AG08395 (cell line): ENCODE data around the gene CTU2.

Experiments used
- DNase-seq: peaks from one replicate; pipeline ENCODE4 v3.0.0; 2012; ENCODE audit warnings: mixed read lengths, low spot score

Gene CTU2

DNA sequence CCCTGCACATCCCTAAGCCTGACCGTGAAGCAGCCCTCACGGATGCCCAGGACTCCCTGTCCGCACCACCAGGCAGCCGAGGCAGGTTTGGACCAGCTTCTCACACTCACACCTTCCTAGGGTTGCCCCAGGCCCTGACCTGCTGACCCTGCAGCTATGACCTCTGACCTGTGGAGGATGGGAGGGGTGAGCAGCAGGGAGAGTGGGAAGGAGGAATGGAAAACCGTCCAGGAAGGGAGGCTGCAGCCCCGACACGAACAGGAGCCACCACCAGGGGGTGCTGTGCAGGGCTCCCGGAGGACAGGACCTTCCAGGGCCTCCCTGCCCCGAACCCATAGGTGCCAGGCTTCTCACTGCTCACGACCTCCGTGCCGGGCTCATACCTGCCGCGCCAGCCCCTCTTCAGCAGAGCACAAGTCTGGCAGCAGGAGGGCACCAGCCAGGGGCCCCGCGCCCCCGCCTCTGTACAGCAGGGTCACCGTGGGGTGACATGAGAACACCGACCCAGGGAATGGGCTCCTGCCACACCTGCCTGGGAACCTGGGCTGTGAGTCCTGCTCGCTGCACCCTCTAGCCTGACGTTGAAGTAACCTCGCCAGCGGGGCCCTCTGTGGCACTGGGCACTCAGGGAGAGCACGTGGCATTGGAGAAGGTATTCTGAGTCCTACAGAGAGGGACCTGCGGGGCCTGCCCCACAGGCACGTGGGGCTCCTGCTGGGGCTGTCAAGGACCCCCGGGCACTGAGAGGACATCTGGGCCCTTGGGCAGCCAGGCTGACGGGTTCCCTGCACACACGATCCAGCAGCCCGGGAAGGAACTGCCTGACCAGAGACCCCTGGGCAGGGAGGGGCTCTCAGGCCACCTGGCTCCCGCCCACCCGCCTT lies 37.6 kb downstream of the CTU2 start:
- DNase-seq, result peak; percentile 90

DNA sequence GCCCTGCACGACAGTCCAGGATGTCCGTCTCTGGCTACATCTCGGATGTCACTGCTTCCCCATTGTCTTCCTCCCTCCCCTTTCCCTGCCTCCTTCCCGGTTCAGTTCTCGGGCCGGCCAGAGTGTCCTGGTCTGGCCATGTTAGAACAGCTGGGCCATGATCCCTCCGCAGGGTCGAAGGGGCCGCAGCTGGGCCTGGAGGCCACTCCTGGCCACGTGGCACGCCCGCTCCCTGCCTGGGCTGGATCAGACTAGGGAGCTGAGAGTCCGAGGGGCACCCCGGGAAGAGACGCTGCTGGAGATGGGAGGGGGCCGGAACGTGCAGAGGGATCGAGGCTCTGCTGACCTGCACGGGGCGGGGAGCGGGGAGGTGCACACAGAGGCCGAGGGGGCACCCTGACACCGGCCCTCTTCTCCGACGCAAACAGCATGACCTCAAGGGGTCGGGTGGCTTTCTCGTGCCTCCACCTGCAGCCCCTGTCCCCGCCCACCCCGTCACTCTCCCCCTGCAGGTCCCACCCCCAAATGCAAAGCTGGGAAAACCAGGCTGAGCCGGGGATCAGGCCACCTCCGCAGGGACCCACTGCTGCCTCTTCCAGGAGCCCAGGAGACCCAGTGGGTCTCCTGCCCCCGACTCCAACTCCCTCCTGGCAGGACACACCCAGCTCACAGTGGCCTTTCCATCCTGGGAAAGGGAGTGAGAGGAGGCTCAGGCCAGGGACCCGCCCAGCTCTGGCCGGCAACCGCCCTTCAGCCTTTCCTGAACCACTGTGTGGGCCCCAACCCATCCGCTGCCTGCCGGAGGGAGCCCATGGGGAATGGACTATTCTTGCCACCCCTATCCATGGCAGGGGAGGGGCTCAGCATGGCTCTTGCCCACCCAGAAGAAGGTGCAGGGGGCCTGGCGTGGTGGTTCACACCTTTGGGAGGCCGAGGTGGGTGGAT lies 38.5 kb downstream of the CTU2 start:
- no peak for DNase-seq

DNA sequence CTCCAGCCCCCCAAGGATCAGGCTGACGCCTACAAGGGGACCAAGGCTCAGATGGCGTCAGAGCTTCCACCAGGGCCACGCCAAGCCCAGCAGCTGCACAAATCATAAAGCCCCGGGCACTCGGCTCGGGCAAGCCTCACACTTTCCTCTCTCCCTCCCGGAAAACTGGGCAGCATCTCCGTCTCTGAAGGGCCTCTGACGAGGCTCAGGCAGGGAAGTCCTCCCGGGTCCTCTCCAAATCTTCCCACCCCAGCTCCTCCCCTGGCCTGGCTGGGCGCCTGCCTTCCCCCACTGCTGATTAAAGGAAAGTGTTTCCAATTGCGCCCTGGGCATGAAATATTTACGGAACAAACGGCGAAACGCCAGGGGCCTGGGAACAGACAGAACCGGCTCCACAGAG lies 40.2 kb downstream of the CTU2 start:
- DNase-seq, result no peak

DNA sequence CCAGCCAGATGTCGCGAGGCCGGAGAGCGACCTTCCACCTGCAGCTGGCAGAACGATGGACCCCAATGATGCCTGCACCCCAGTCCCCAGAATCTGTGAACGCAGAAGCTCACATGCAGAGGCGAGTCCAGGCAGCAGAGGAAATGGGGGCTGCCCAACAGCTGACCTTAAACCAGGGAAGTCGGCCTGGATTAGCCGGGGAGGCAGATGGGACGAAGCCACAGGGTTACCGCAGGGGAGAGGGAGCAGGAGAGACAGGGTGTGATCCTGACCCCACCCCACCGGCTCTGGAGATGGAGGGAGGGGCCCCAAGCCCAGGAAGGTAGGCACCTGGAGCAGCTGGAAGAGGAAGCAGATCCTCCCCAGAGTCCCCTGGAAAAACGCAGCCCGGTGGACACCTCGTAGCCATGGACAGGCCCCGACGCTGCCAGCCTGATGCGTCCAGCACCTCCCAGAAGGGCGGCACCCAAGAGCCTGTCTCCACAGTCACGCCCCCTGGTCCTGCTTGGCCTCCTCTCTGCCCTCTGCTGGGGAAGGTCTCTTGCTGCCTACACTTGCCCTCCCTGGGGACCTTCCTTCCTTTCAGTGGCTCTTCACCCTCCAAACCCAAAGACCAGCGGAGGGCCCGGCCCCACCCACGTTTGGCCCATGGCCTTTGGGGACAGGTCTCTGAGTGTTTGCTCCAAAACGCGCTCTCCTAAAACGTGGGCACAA lies 41.4 kb downstream of the CTU2 start:
- no peak for DNase-seq

DNA sequence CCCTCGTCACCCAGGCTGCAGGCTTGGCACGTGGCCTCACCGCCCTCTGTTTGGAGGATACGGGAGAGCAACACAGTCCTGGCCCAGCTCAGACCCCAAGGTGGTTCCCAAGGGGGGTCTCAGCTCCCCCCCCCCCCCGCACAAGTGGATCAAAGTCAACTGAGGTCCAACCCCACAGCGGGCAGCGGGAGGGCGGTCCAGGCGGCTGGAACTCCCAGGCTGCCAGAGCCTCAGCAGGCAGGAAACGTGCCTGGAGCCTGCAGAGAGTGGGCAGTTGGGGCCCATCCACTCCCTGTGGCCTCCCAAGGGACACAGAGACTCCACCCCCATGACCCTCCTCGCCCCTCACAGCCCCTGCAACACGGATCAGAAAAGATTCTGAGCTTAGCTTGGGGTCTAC lies 42.1 kb downstream of the CTU2 start:
- DNase-seq, result no peak

DNA sequence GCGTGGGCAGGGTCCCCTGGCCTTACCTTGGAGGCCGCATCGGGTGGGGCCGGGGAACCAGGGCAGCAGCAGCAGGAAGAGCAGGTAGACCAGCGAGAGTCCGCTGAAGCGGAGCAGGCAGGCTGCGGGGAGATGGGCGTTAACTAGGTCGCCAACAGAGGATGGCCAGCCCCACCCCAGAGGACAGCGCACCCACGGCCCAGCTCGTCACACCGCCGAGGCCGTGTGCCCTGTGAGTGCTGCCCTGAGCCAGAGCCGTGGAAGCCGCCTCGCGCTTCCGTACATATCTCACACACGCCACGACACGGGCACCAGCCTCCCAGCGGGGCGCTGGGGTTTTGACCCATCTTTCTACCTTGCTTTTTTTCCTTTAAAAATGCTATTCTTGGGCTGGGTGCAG lies 43.1 kb downstream of the CTU2 start:
- DNase-seq, result no peak

DNA sequence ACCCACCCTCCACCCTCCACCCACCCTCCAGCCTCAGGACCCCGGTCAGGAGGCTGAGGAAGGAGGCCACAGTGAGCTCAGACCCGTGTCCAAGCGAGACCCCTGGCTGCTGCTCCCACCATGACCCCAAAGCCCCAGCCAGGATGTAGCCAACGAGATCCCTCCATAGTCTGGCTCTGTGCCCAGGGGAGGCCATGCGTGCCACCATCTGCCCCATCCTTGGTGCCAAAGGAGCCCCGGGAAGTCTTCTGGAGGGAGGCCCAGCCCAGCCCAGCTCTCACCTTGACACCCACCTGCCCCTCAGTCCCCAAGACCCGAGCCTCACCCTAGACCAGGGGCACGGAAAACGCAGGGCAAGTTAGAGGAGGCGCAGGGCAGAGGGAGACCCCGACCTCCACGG lies 44.6 kb downstream of the CTU2 start:
- no peak for DNase-seq

DNA sequence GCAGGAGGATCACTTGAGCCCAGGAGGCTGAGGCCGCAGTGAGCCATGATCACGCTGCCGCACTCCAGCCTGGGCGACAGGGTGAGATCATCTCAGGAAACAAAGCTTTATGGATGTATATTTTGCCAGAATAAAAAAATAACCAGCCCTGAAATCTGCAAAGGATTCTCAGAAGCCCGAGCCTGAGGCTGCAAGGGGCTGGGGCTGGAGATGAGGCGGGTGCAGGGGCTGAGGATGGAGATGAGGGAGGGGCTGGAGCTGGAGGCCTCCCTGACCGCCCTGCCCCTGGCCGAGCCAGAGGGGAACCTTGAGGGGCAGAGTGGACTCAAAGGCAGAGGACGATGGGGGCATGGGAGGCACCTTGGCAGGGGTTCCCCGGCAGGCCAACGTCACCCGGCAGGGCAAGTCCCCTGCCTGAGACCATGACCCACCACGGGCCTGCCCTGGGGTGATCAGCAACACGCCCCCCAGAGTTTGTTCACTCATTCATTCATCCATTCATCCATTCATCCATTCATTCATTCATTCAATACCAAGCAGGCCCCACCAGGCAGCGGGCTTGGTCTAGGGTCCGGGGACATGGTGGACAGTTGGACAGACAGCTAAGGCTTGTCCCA lies 46.2 kb downstream of the CTU2 start:
- DNase-seq, result no peak

DNA sequence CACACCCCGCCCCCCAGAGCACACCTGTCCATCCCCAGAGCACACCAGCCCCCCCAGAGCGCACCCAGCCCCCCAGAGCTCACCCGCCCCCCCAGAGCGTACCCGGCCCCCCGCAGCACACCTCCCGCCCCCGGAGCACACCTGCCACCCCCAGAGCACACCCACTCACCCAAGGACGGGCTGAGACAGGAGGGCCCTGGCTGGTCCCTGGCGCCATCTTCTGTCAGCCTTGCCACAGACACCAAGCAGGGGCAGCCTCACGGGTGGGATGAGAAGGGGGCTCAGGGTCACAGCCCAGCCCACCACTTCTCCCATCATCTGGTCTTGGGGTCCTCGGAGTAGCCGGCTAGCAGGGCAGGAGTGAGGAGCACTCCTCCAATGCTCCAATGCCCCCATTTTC lies 46.9 kb downstream of the CTU2 start:
- DNase-seq, result no peak

DNA sequence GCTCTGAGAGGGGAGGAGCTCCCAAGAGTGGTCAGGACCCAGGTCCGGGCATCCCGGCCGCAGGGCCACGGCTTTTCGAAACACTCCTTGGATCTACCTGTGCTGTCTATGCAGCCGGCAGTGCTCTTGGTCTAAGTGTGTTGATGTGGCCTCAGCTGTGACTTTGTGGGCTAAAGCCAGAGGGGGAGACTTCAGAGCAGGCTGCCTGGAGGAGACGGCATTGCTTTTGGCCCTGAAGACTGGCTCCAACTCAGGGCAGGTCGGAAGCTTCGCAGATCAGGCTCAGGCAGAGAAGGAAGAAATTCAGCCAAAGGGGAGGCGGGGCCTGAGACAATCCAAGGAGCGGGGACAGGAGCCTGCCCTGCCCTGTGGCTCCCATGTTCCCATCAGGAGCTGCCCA lies 47.3 kb downstream of the CTU2 start:
- no peak for DNase-seq

DNA sequence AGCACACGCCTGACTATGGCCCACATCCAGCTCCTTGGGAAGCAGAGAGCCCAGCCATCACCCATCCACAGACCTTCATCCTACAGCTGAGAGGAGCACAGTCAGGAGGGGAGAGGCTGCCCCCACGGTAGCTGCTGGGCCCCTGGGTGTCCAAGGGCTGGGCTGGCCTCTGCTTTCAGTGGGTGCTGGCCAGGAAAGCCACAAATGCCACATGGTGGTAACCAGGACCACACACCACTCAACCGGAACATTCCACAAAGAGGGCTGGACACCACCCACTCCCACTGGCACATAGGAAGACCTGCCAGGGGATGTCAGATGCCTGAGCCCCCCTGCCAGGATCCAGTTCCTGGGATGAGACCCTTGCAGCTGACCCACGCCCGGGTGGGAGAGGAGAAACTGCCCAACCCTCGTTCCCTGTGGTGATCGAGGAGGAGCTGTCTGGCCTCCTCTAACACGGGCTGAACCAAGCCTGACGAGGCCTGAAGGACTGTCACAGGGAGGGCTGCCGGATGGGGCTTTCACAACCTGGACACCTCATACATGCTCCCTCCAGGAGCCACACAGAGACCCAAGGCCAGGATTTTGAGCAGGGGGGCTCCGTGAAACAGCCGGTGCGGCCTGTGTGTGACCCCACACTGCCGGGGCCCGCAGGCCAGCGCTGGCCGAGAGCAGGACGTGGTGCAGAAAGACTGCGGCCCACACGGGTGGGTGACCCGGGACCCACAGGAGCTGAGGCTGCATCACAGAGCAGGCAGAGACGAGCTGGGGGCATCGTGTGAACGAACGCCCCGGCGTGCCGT lies 48.0 kb downstream of the CTU2 start:
- no peak for DNase-seq

DNA sequence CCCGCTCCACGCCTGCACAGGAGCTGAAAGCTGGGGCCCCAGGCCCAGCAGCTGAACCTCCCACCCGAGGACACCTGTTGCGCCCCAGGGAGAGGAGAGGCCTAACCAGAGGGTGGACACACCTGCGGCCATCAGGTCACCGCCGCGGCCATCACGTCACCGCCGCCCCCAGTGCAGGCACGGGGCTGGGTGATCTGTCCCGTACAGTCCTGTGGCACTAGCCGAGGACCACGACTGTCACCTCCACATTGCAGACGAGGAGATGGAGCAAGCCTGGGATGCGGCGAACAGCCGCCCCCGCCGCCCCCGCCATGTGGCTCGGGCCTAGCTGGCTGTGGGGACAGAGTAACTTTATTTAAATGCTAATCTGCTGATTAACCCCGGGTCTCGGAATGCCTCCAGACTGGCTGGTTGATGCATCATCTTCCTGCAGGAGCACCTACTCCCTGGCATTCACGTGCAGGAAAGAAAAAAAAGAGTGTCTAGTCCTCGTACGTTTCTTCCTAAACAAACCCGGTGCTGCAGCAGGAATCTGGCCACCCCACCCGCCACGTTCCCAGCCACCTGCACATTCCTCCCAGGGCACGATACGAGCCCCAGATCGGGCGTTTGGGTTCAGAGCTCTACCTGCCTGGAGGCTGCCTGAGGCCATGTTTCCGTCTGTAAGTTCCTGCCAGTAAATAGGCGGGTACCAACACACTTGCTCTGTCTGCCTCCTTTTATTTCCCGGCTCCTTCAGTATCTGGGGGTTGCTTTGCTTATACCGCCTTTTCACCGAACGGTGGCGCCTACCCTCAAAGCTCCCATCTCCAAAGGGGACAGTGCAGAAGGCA lies 48.8 kb downstream of the CTU2 start:
- DNase-seq, result peak; percentile 85

DNA sequence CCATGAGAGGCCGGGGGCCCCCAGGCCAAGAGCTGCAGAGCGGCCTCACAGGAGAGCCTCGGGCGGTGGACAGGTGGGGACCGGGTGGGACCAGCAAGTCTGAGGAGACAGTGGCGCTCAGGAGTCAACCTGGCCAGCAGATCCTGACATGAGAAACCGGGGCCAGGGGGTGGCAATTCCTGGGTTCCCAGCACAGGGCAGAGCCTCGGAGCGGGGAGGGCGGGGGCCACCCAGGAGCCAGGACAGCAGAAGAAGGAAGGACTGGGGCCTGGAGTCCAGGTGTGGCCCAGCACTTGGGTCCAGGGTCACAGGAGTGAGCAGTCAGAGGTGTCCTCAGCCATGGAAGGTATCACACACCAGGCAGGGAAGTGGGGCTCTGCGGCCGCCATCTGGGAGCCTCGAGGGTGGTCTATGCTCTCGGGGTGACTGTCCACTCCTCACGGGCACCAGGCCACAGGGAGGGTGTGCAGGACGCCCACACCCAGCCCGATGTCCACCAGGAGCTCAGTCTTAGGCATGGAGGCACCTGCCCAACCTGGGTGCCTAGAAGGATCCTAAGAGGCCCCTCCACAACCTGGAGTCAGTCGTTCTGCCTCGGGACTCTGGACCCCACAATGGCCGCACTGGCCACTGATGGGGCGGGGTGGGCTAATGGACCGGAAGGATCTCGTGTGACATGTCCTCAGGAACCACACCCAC lies 49.6 kb downstream of the CTU2 start:
- DNase-seq, result no peak

DNA sequence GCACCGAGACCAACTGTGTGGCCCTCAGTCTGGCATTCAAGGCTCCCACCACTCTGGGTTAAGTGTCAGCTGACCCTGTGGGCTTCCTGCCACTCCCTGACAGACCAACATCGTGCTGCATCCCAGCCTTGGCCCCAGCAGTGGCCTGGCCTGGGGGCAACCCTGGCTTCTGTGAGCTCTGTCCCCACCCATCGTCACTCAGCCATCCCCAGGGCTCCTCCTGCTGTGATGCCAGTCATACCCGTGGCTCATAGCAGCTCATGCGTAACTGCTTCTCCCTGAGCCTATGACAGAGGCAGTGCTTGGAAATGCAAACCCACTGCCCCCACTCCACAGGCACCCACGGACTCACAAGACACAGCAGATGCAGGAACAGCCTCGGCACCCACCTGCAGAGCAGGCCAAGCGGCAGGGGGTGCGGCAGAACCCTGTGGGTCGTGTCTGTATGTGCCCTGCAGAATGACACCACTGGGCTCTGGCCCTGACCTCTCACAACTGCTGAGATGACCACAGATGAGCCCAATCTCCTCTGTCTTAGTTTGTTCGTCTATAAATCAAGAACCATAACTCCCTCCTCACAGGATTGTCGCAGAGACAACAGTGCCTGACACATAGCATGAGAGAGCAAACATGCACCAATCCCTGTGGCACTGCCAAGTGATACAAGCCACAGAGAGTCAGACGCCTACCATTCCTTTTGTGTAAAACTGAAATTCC lies 52.1 kb downstream of the CTU2 start:
- DNase-seq, result no peak

DNA sequence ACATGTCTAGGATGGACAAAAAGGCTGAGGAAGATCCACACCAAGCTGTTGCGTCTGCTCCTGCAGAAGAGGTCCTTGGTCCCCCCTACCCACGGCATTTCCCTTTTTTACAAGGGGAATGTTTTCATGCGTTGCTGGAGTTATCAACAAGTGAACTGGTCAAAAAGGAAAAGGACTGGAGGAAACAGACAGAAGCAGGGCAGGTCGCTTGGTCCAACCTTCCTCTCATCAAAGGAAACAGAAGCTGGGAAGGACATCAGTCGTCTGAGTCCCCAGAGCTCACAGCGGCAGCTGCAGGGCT lies 52.6 kb downstream of the CTU2 start:
- no peak for DNase-seq

DNA sequence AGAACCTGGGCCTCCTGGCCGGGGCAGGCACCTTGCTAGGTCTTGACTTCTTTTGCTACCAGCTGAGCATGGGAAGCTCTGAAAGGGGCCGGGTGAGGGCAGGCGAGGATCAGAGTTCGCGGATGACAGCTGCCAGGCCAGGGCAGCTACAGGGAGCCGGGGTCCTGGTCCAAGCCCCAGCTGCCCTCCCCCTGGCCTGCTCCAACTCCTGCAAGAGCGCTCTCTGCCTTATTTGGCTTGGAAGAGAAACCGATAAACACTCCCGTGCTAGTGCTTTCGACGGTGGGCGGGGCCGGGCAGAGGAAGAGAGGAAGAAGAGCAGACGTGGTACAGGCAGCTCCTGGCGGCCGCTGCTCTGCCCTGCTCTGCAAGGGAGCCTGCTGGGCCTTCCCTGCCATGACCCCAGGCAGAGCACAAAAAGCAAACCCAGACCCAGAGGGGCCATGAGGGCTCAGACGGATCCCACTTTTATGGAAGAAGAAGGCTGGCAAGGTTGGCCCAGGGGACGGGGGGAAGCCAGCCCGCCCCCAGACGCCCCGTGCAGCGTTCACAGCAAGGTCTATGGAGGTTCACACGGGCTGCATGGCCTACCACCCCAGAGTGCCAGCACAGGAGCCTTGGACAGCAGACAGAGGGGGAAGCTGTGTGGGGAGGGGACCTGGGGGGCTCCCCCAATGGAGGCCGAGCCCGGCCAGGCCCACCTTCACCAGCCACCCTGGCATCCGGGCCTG lies 53.1 kb downstream of the CTU2 start:
- no peak for DNase-seq

DNA sequence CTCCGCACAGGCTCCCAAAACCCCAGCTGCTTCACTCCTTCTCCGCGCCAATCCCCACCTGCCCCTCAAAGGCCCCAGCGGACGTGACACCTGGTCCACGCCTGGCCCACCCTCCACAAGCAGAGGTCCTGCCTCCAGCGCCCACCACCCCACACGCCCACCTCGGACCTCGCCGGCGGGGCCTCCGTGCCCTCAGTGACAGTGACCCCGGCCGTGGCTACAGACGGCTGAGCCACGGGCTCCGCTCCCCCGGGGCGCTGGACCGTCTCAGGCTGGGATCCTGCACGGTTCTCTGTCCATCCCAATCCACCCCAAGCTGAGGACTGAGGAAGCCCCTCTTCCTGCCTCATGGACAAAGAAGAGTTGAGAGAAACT lies 53.7 kb downstream of the CTU2 start:
- no peak for DNase-seq

DNA sequence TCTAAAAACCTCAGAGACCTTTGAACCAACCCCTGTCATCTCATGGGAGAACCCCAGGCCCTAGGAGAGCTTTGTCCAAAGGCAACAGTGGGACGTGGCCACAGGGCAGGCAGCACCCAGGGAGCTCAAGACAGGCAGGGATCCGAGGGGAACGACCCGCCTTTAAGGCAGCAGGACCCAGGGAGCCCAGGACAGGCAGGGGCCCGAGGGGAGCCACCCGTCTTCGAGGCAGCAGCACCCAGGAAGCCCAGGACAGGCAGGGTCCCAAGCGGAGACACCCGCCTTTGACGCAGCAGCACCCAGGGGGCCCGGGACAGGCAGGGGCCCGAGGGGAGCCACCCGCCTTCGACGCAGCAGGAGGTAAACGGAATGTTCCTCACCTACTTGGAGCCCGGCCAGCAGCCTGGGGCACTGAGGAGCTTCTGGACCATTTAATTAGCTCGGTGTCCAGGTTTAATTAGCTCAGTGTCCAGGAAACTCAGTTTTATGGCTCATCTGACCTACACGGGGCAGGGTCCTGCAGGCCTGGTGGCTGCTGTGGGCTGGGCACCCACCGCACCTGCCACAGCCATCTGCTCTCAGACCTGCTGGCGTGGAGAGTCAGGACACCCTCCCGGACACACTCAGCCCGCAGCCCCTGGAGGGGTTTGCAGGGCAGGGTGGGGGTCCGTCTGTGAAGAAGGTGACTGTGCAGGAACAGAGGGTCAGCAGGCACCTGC lies 54.3 kb downstream of the CTU2 start:
- no peak for DNase-seq
